ENCODE results near the gene GOLGA2. TPM values are rescaled to one million over a fixed set of nuclear protein-coding genes. Genes with fewer than 3 reads are reported as not detected.

Gene GOLGA2
- total and polyA plus RNA-seq, 2 of the 13 experiments (the other 11 are each of a cell fraction or from before 2014, with no cell fraction given): 45.3 to 45.8 TPM

DNA sequence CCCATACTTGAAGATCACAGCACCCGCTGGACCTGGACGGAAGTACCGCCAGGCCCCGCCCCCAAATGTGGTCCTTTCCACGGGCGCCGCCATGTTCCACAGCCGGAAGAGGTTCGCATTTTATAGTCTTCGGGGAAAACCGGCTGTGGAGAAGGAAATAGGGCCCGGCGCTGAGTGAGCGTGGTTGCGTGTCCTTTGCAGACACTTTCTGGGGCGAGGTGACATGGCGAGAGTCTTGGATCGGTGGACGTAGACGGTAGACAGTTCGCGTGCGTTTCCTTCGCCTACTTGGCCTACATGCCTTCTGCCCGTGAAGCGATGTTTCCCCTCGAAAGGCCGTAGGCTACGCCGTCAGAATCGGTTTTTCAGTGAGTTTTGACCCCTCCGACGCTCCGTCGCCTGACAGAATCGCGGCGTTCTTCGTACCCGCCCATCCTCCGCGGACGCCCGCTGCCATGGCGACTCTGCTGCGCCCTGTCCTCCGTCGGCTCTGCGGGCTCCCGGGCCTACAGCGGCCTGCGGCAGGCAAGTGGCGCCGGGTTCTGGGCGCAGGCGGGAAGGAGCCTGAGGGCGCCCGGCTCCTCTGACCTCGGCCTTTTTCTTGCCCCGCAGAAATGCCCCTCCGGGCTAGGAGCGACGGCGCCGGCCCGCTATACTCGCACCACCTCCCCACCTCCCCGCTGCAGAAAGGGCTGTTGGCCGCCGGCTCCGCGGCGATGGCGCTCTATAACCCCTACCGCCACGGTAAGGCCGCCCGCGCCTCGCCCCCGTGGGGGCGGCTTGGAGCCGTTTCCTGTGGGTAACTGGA is 46.8 kb upstream of the GOLGA2 start, which contains the start of the genes COQ4 and TRUB2 (continued):
- TF ChIP-seq NR2F6 (IDR thresholded peaks at IDR 0.05) (0 out of 2 replicates have a peak, but pooled peaks have one; percentile 17), NR2F6 (CRISPR knock-in tag; IDR thresholded peaks at IDR 0.05) (no peak; the same call in 1 of the 2 replicates), SMC3 (IDR thresholded peaks at IDR 0.05; ENCODE audit: low read length) (no peak), CBX2 (IDR thresholded peaks at IDR 0.05; ENCODE audit: low read depth, low read length) (no peak), CBX2 (CRISPR knock-in tag; IDR thresholded peaks at IDR 0.05; ENCODE audit: low read depth) (no peak), KLF9 (CRISPR knock-in tag; IDR thresholded peaks at IDR 0.05; ENCODE audit: low read depth) (no peak), HOXA5 (CRISPR knock-in tag; IDR thresholded peaks at IDR 0.05) (peak; percentile 45), ZNF562 (CRISPR knock-in tag; IDR thresholded peaks at IDR 0.05; ENCODE audit: borderline replicate concordance) (no peak), ZNF496 (CRISPR knock-in tag; IDR thresholded peaks at IDR 0.05; ENCODE audit: insufficient replicate concordance) (no peak), TCF7 (IDR thresholded peaks at IDR 0.05; ENCODE audit: low read depth) (no peak), RBM39 (IDR thresholded peaks at IDR 0.05; ENCODE audit: low read depth, low read length, poor library complexity, severe bottlenecking) (peak; percentile 83), HOXA9 (CRISPR knock-in tag; IDR thresholded peaks at IDR 0.05; ENCODE audit: borderline replicate concordance) (no peak), ZNF83 (CRISPR knock-in tag; IDR thresholded peaks at IDR 0.05; ENCODE audit: borderline replicate concordance) (peak; percentile 75; the same call in 1 of the 2 replicates)
- TF ChIP-seq, protein P1, sequence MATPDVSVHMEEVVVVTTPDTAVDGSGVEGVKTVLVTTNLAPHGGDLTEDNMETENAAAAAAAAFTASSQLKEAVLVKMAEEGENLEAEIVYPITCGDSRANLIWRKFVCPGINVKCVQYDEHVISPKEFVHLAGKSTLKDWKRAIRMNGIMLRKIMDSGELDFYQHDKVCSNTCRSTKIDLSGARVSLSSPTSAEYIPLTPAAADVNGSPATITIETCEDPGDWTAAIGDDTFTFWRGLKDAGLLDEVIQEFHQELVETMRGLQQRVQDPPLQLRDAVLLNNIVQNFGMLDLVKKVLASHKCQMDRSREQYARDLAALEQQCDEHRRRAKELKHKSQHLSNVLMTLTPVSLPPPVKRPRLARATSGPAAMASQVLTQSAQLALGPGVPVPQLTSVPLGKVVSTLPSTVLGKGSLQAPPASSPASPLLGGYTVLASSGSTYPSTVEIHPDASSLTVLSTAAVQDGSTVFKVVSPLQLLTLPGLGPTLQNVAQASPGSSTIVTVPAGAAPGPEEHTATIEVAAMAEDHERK (CRISPR knock-in tag; IDR thresholded peaks at IDR 0.05; ENCODE audit: low read depth): peak; percentile 61
- TF ChIP-seq, protein P2, sequence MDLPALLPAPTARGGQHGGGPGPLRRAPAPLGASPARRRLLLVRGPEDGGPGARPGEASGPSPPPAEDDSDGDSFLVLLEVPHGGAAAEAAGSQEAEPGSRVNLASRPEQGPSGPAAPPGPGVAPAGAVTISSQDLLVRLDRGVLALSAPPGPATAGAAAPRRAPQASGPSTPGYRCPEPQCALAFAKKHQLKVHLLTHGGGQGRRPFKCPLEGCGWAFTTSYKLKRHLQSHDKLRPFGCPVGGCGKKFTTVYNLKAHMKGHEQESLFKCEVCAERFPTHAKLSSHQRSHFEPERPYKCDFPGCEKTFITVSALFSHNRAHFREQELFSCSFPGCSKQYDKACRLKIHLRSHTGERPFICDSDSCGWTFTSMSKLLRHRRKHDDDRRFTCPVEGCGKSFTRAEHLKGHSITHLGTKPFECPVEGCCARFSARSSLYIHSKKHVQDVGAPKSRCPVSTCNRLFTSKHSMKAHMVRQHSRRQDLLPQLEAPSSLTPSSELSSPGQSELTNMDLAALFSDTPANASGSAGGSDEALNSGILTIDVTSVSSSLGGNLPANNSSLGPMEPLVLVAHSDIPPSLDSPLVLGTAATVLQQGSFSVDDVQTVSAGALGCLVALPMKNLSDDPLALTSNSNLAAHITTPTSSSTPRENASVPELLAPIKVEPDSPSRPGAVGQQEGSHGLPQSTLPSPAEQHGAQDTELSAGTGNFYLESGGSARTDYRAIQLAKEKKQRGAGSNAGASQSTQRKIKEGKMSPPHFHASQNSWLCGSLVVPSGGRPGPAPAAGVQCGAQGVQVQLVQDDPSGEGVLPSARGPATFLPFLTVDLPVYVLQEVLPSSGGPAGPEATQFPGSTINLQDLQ (CRISPR knock-in tag; IDR thresholded peaks at IDR 0.05): peak; percentile 88; the same call in 1 of the 2 replicates
- TF ChIP-seq, protein P3, sequence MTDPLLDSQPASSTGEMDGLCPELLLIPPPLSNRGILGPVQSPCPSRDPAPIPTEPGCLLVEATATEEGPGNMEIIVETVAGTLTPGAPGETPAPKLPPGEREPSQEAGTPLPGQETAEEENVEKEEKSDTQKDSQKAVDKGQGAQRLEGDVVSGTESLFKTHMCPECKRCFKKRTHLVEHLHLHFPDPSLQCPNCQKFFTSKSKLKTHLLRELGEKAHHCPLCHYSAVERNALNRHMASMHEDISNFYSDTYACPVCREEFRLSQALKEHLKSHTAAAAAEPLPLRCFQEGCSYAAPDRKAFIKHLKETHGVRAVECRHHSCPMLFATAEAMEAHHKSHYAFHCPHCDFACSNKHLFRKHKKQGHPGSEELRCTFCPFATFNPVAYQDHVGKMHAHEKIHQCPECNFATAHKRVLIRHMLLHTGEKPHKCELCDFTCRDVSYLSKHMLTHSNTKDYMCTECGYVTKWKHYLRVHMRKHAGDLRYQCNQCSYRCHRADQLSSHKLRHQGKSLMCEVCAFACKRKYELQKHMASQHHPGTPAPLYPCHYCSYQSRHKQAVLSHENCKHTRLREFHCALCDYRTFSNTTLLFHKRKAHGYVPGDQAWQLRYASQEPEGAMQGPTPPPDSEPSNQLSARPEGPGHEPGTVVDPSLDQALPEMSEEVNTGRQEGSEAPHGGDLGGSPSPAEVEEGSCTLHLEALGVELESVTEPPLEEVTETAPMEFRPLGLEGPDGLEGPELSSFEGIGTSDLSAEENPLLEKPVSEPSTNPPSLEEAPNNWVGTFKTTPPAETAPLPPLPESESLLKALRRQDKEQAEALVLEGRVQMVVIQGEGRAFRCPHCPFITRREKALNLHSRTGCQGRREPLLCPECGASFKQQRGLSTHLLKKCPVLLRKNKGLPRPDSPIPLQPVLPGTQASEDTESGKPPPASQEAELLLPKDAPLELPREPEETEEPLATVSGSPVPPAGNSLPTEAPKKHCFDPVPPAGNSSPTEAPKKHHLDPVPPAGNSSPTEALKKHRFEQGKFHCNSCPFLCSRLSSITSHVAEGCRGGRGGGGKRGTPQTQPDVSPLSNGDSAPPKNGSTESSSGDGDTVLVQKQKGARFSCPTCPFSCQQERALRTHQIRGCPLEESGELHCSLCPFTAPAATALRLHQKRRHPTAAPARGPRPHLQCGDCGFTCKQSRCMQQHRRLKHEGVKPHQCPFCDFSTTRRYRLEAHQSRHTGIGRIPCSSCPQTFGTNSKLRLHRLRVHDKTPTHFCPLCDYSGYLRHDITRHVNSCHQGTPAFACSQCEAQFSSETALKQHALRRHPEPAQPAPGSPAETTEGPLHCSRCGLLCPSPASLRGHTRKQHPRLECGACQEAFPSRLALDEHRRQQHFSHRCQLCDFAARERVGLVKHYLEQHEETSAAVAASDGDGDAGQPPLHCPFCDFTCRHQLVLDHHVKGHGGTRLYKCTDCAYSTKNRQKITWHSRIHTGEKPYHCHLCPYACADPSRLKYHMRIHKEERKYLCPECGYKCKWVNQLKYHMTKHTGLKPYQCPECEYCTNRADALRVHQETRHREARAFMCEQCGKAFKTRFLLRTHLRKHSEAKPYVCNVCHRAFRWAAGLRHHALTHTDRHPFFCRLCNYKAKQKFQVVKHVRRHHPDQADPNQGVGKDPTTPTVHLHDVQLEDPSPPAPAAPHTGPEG (CRISPR knock-in tag; IDR thresholded peaks at IDR 0.05): peak; percentile 89; the same call in 1 of the 2 replicates
- TF ChIP-seq, protein P4, sequence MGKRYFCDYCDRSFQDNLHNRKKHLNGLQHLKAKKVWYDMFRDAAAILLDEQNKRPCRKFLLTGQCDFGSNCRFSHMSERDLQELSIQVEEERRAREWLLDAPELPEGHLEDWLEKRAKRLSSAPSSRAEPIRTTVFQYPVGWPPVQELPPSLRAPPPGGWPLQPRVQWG (CRISPR knock-in tag; IDR thresholded peaks at IDR 0.05; ENCODE audit: borderline replicate concordance, low read depth): no peak

Measured in HepG2 (cell line).